Measurements from ENCODE around the gene SLC24A3. TPM values are rescaled to one million over a fixed set of nuclear protein-coding genes. Genes with fewer than 3 reads are reported as not detected.

The SLC24A3 gene
- total RNA-seq, 1 experiment from 2014 or later = 0.34 TPM

DNA sequence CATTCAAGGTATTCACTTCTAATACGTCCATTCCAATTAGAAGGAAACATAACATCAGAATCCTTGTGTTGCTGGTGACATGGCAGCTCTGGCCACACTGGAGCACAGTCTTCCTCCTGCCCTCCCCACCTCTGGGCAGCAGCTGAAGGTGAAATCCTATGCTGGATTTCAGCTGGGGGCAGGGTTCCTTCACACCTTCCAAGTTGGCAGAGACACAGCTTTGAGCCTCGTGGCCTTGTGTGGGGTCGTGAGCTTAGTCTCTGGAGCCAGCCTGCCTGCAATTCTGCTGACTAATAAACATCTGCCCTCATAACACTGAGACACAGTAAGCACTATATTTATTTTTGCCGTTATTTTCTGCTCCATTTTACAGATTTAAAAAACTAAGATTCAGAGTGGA, 326.7 kb downstream of the SLC24A3 start:
- no peak for DNase-seq
- Histone ChIP-seq H3K27me3 (no peaks in the 10 kb centered on the region), H3K4me1 (no peaks in the 10 kb centered on the region), H3K9me3 (replicated peaks) (peaks cover 7% of the 10 kb centered on the region), H3K36me3 (no peaks in the 10 kb centered on the region), H3K27ac (no peak overlapping the region), H3K4me3 (no peak overlapping the region)

DNA sequence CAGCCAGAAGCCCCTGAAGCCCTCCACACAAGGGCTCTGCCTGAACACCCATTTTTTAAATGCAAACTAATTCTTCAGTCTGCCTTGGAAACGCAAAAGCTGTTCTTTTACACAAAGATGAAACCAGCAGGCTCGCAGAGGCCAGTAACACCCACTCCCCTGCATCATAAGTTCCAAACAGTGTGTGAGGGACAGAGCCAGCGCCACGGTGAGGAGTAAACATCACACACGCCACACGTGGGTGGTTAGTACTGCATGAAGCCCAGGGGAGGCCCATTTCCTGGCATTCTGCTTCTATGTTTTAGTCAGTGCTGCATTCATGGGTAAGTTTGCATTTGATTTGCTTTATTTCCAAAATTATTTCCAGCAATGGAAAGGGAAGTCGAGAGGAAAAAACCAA, 327.9 kb downstream of the SLC24A3 start:
- no peak for DNase-seq
- H3K36me3 ChIP-seq = no peaks in the 10 kb centered on the region
- H3K27me3 ChIP-seq = no peaks in the 10 kb centered on the region
- H3K9me3 ChIP-seq (replicated peaks) = peaks cover 7% of the 10 kb centered on the region
- no peak overlapping the region for H3K4me3 ChIP-seq
- H3K4me1 ChIP-seq = no peaks in the 10 kb centered on the region
- H3K27ac ChIP-seq = no peak overlapping the region

DNA sequence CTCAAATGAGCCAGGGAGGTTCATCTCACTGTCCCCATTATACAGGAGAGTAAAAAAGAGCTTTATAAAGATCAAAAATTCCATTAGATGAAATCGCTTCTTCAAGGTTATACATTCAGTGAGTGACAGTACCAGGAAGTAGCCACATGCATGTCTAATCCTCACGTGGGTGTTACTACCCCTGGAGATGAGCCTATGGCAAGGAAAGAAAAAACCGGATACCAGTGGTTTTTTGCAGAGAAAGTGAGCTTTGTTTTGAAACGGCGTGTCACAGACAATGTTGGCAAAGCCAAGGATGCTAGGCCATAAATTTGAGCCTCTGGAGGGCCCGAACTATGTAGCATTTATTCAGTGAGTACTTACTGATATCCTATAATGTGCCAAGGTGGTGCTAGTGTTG, 330.7 kb downstream of the SLC24A3 start:
- H3K9me3 ChIP-seq (replicated peaks) = peaks cover 7% of the 10 kb centered on the region
- peak in 1 of 2 experiments; percentile 12 for DNase-seq
- H3K4me1 ChIP-seq = no peaks in the 10 kb centered on the region
- no peaks in the 10 kb centered on the region for H3K27me3 ChIP-seq
- H3K27ac ChIP-seq = no peak overlapping the region
- no peaks in the 10 kb centered on the region for H3K36me3 ChIP-seq
- no peak overlapping the region for H3K4me3 ChIP-seq

DNA sequence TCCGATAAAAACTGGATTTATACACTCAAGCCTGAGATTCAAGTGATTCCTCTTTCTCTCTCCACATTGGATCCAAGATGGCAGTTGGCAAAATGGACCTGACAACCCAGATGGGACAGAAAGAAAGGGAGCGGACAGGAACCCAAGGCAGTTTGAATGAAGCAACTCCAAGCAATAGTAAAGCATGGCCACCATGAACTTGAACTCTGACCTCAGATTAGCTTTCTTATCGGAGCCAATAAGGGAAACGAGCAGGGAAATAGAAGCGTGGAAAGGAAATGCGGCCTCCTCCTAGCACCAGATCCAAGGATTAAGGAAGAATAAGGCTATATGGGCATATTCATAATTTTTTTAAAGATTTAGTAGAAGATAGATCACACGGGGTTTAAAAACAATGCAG, 332.2 kb downstream of the SLC24A3 start:
- H3K4me1 ChIP-seq = no peaks in the 10 kb centered on the region
- H3K4me3 ChIP-seq = no peak overlapping the region
- H3K27me3 ChIP-seq = no peaks in the 10 kb centered on the region
- H3K27ac ChIP-seq = no peak overlapping the region
- no peak for DNase-seq
- no peaks in the 10 kb centered on the region for H3K36me3 ChIP-seq
- no peaks in the 10 kb centered on the region for H3K9me3 ChIP-seq (replicated peaks)

DNA sequence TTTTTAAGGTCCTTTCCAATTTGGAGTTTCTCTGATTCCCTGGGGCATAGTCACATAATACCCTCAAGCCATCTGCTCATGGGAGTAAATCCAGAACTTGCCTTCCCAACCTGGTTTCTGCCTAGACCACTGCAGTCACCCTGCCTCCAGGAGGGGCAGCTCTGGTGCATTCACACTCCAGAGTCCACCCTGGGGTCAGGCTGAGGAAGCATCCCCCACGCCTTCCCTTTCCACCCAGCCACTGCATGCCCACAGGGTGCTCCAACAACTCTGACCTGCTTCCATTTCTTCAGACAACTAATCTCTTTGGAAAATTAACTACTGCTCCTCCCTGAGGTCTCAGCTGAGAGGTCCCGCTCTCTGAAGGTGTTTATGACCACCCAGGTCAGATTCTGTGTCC, 334.2 kb downstream of the SLC24A3 start:
- Histone ChIP-seq H3K9me3 (replicated peaks) (no peaks in the 10 kb centered on the region), H3K27ac (no peak overlapping the region), H3K4me1 (no peaks in the 10 kb centered on the region), H3K4me3 (no peak overlapping the region), H3K27me3 (no peaks in the 10 kb centered on the region), H3K36me3 (no peaks in the 10 kb centered on the region)
- no peak for DNase-seq

DNA sequence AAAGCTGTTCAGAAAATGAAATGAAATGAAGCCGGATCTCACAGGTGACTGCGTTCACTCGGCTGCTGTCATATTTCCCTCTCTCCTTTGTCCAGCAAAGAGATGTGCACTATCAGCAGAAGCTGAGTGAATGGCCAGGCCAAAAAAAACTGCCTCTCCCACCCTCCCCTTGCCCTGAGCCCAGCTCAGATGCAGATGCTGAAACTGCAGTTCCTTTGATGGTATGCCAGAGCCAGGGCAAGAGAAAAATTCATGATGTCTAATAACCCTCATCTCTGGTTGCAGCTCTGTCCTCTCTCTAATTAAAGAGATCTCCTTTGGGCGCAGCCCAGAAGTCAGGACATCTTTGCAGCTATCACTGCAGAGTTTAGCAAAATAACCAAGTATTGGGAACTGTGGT, 335.1 kb downstream of the SLC24A3 start:
- no peak for DNase-seq
- H3K9me3 ChIP-seq (replicated peaks) = no peaks in the 10 kb centered on the region
- no peak overlapping the region for H3K4me3 ChIP-seq
- H3K4me1 ChIP-seq = no peaks in the 10 kb centered on the region
- no peaks in the 10 kb centered on the region for H3K36me3 ChIP-seq
- no peak overlapping the region for H3K27ac ChIP-seq
- 0 out of 2 replicates have a peak, but pooled peaks cover 3% of the 10 kb centered on the region for H3K27me3 ChIP-seq

DNA sequence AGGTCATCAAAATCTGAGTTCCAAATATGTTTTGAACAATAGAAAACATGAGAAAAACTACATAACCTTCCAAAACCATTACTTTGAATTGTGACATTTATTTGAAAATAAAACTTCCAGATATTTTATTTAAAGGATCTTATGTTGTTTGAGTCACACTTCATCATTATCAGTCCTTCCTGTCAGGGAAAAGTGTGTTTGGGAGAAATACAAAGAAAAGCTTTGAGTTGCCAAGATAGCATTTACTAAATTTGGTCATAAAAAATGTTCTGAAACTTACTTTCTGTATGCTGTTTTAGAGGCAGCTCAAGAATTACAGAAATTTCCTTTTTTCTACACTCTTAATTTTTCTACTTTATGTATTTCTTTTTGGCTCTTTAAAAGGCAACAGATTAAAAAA, 337.5 kb downstream of the SLC24A3 start:
- Histone ChIP-seq H3K9me3 (replicated peaks) (no peaks in the 10 kb centered on the region; the same call in 1 of the 2 replicates), H3K27me3 (0 out of 2 replicates have a peak, but pooled peaks cover 3% of the 10 kb centered on the region), H3K27ac (no peak overlapping the region), H3K4me3 (no peak overlapping the region), H3K4me1 (peaks cover 3% of the 10 kb centered on the region; the same call in 1 of the 2 replicates), H3K36me3 (no peaks in the 10 kb centered on the region)
- DNase-seq = no peak

DNA sequence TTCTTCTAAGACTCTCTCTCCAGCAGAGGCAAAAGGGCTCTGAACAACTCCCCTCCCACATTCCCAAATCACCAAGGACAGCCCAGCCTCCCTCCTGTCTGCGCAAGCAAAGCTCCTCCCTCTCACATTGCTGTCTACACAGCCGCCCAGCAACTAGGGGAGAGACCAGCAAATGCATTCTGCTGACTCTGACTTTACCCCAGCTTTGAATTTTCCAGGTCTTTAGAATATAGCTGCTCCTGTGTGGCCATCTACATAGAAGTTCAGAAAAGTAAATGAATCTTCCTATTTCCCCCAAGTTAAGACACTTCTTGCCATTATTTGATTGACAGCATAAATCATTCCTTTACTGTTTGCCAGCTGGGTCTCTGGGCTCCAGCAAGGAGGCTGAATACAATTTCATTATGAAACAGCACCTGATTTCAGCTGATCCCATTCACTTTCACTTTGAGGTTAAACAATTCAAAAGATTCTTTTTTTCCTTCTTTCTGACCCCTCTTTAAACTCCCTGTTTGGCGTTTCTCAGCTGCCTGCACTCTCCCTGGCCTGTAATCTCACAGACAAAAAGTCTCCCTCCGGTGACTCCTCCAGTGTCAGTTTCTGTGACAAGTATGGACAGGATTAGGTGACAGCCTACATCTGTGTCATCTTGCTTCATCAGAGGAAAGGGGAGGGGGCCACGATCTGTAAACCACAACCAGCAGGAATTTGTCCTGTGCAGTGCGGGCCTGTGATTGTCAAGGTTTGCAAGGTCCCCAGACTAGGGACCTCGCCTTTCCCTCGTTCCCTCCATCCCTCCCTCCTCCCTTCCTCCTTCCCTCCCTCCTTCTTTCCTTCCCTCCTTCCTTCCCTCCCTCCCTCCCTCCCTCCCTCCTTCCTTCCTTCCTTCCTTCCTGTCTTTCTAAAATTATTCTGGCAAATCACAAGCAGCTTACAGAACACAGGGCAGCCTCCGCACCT, 340.1 kb downstream of the SLC24A3 start:
- H3K36me3 ChIP-seq = no peaks in the 10 kb centered on the region
- H3K27me3 ChIP-seq = 0 out of 2 replicates have a peak, but pooled peaks cover 3% of the 10 kb centered on the region
- H3K4me3 ChIP-seq = no peak overlapping the region
- no peaks in the 10 kb centered on the region; the same call in 1 of the 2 replicates for H3K9me3 ChIP-seq (replicated peaks)
- peaks cover 5% of the 10 kb centered on the region; the same call in 1 of the 2 replicates for H3K4me1 ChIP-seq
- no peak overlapping the region for H3K27ac ChIP-seq
- peak in 1 of 2 experiments; percentile 34 for DNase-seq

DNA sequence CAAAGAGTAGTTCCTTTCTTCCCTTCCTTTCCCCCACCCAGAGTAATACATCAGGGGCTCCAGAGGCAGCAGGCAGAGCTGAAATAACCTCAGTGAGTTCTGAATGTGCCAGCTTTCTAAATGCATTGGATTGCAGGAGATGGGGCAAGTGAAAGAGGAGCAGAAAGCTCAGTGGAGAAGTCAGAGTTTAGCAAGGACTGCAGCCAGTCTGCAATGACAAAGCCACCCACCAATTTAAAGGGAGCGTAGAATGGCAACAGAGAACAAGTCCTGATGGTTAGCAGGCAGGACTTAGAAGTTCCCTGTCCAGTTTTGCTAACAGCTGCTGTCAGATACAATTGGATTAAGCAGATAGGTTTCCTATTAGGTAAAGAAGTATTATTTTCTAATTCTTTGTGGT, 342.2 kb downstream of the SLC24A3 start:
- H3K4me1 ChIP-seq = peaks cover 5% of the 10 kb centered on the region; the same call in 1 of the 2 replicates
- no peak overlapping the region for H3K4me3 ChIP-seq
- 0 out of 2 replicates have a peak, but pooled peaks cover 3% of the 10 kb centered on the region for H3K27me3 ChIP-seq
- DNase-seq = peak in 1 of 2 experiments; percentile 45
- H3K36me3 ChIP-seq = no peaks in the 10 kb centered on the region
- H3K27ac ChIP-seq = no peak overlapping the region
- no peaks in the 10 kb centered on the region; the same call in 1 of the 2 replicates for H3K9me3 ChIP-seq (replicated peaks)

DNA sequence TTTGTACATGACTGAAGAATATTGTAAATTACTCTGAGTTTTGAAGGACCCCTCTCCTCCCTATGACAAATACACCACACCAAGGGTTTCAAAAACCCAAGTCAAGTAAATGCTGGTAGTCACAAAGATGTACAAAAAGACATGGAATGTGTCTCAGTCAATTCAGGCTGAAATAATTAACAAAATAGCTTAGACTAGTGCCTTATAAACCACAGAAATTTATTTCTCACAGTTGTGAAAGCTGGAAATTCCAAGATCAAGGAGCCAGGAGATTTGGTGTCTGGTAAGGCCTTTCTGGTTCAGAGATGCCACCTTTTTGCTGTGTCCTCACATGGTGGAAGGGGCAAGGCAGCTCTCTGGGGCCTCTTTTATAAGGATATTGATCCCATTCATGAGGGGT, 343.3 kb downstream of the SLC24A3 start:
- Histone ChIP-seq H3K4me1 (peaks cover 5% of the 10 kb centered on the region; the same call in 1 of the 2 replicates), H3K9me3 (replicated peaks) (no peaks in the 10 kb centered on the region; the same call in 1 of the 2 replicates), H3K27ac (no peak overlapping the region), H3K4me3 (no peak overlapping the region), H3K27me3 (0 out of 2 replicates have a peak, but pooled peaks cover 3% of the 10 kb centered on the region), H3K36me3 (no peaks in the 10 kb centered on the region)
- DNase-seq = no peak

DNA sequence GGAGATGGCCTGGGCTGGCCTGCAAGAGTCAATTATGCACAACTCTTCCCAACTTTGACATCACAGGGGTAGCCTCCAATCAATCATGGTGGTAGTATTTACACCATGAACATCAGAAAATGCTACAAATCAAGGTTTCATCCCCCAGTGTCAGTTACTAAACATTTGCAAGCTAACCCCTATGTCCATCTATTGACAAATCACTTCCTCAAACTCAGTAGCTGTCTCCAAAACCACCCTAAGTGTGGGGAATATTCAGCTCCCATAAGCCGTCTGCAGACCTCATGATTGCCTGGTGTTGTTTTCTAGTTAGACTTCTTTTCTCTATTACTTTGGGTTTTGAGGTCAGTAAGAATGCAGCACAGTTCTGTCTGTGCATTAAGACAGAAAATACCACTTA, 344.8 kb downstream of the SLC24A3 start:
- H3K36me3 ChIP-seq = no peaks in the 10 kb centered on the region
- peaks cover 5% of the 10 kb centered on the region; the same call in 1 of the 2 replicates for H3K4me1 ChIP-seq
- DNase-seq = no peak
- no peaks in the 10 kb centered on the region for H3K27me3 ChIP-seq
- H3K9me3 ChIP-seq (replicated peaks) = no peaks in the 10 kb centered on the region; the same call in 1 of the 2 replicates
- no peak overlapping the region for H3K27ac ChIP-seq
- H3K4me3 ChIP-seq = no peak overlapping the region

DNA sequence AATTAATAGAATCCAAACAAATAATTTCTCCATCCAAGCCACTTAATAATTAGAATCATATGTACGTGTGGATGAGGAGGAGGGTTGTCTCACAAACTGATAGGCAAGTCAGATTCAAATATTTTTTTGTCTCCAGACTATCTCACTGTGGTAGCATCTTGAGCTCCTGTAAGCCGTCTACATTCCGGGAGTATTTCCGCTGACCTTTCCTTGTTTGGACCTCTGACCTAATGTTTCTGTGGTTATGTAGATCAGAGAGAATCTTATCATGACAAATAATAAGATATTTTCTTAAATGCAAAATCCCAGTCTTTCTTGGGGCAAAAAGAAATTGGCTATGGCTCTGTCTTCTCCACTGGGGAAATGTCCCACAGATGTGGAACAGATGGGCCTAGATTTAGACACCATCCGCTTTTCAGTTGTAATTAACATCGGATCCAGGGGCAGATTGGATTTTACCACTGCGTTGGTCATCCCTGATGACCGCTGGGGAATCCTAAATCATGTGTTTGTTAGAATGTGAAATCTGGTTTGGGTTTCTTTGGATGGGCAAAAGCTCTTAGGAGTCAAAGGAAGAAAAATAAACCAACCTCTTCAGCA, 348.5 kb downstream of the SLC24A3 start:
- no peaks in the 10 kb centered on the region; the same call in 1 of the 2 replicates for H3K9me3 ChIP-seq (replicated peaks)
- no peaks in the 10 kb centered on the region for H3K36me3 ChIP-seq
- H3K4me1 ChIP-seq = no peaks in the 10 kb centered on the region; the same call in 1 of the 2 replicates
- H3K4me3 ChIP-seq = no peak overlapping the region
- DNase-seq = no peak
- no peak overlapping the region for H3K27ac ChIP-seq
- H3K27me3 ChIP-seq = no peaks in the 10 kb centered on the region

DNA sequence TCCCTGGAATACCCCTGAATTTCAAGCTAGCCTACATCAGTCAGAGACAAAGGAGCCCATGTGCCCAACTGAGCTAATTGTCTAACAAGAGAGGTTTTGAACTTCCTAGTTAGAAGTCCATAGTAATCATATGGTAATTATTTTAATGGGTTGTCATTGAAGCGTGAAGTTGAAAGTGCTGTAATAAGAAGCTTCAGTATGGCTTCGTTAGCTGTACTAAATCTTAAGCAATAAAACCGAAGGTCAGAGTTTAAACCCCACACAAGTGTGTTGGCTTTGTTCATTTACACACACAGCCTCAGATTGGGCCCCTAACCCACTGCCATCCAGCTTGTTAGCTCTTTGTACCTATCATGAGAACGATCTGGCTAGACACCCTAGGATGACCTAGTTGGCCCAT, 350.0 kb downstream of the SLC24A3 start:
- Histone ChIP-seq H3K36me3 (no peaks in the 10 kb centered on the region), H3K4me3 (no peak overlapping the region), H3K27me3 (no peaks in the 10 kb centered on the region), H3K4me1 (peaks cover 3% of the 10 kb centered on the region; the same call in 1 of the 2 replicates), H3K27ac (no peak overlapping the region), H3K9me3 (replicated peaks) (no peaks in the 10 kb centered on the region; the same call in 1 of the 2 replicates)
- no peak for DNase-seq

DNA sequence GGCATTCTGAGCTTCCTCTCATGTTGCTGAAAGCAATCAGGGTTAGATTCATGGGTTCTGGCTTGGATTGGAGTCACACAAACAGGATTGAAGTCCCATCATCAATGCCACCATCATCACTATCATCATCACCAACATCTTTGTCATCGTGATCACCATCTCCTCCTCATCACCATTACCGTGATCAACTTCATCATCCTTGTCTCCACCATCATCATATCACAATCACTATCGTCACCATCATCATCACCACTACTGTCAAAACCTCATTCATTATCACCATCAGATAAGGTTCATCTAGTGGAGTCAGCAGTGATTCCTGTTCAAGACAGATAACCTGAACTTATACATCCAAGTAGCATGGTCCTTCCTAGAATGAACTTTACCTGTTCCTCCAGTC, 351.8 kb downstream of the SLC24A3 start:
- no peak for DNase-seq
- Histone ChIP-seq H3K4me1 (peaks cover 3% of the 10 kb centered on the region; the same call in 1 of the 2 replicates), H3K27me3 (no peaks in the 10 kb centered on the region)

DNA sequence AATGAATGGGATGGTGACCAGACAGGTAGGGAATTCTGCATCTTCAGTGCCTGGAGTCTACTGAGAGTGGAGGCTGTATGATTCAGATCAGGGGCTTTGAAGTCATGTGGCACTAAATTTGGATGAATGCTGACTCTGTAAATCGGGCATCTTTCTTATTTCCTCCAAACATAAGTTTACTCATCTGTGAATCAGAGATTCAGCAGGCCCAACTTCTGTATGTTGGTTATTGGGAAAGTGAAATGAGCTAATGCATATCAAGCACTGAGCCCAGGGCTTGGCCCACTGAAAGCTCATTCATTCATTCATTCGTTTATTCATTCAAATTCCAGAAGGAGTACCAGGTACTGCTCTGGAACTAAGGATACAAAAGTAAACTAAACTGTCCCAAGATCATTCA, 353.3 kb downstream of the SLC24A3 start:
- DNase-seq = no peak
- Histone ChIP-seq H3K36me3 (no peaks in the 10 kb centered on the region), H3K27ac (no peak overlapping the region), H3K4me3 (no peak overlapping the region), H3K27me3 (no peaks in the 10 kb centered on the region), H3K9me3 (replicated peaks) (no peaks in the 10 kb centered on the region; the same call in 1 of the 2 replicates), H3K4me1 (peaks cover 3% of the 10 kb centered on the region; the same call in 1 of the 2 replicates)

More for the DNA sequence above, 351.8 kb downstream of the SLC24A3 start:
- Histone ChIP-seq H3K9me3 (replicated peaks) (no peaks in the 10 kb centered on the region; the same call in 1 of the 2 replicates), H3K27ac (no peak overlapping the region), H3K4me3 (no peak overlapping the region), H3K36me3 (no peaks in the 10 kb centered on the region)

Measured in SJCRH30 (cell line).